Retinal pigment epithelial cell (primary cell): ENCODE measurements around the gene TYSND1.
"Not testable (repeated sequence)": the region's sequence is repeated elsewhere in the genome, so short reads cannot be mapped to it uniquely, and the experiment has no call there.

Experiments used
- DNase-seq: peaks from one replicate; pipeline ENCODE4 v3.0.0-alpha.2; 2010; ENCODE audit warnings: low read depth
- H3K4me3 ChIP-seq: 2 replicates; pipeline ENCODE4 v1.5.1; 2011; ENCODE audit warnings: mild to moderate bottlenecking, low read length, control low read depth, moderate library complexity
- CTCF ChIP-seq: conservative IDR thresholded peaks from 2 replicates; pipeline ENCODE4 v1.5.1; 2011; ENCODE audit warnings: low read depth, low read length, control low read depth, inconsistent platforms

TYSND1 gene

GRCh38 chr10:70111496-70111895 is 35.0 kb downstream of the TYSND1 start:
- no peak for TF ChIP-seq CTCF
- DNase-seq = no peak
- no peak overlapping the region for H3K4me3 ChIP-seq

DNA sequence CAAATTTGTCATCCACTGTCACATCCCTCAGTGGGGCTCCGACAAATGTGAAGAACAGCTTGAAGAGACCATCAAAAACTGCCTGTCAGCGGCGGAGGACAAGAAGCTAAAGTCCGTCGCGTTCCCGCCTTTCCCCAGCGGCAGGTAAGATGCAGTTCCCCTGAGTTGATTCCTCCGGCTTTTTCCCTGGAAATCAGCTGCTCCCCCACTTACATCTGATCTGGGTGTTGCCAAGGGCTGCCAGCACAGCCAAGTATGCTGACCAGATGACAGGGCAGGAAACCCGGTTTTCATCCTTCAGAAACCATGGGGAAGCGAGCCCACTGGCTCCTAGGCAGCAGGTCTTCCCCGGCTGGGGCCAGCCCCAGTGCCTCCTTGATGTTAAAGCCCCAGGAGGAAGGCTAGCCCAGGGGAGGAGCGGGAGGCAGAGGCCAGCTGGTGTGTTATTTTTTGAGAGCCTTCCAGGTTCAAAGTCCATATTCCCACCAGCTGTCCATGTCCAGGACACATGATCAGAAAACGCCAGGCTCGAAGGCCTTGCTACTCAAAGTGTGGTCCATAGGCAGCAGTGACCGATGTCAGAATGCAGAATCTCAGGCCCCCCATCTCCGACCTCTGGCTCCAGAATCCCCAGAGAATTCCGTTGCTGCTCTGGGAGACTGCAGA is 37.3 kb downstream of the TYSND1 start:
- no peak for TF ChIP-seq CTCF
- no peak for DNase-seq
- no peak overlapping the region for H3K4me3 ChIP-seq

GRCh38 chr10:70106958-70107791 is 39.3 kb downstream of the TYSND1 start:
- TF ChIP-seq CTCF = peak; percentile 67
- DNase-seq = no peak

GRCh38 chr10:70101668-70102067 is 44.8 kb downstream of the TYSND1 start:
- no peak for TF ChIP-seq CTCF
- DNase-seq = no peak
- H3K4me3 ChIP-seq = no peak overlapping the region

More at GRCh38 chr10:70106958-70107791, 39.3 kb downstream of the TYSND1 start:
- H3K4me3 ChIP-seq = no peak overlapping the region

DNA sequence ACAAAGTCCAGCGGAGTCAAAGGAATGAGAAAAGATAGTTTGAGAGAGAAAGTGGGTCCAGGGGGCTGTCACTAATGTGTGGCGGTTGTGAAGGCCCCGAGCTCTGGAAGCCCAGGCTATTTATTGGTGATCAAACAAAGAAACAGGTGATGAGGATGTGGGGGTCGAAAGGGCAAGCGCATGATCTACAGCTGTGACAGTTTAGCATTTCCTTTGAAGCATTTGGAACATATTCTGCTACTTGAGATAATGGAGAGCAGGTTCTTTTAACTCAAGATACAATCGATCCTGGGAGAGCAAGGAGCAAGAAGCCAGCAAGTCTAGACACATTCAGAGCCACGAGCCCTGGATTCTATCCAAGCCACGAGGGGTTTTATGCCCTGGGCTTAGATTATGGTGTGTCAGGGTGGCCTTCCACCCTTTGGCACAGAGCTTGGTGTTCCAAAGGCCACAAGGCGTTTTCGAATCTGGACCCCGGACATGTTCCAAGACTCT is 45.4 kb downstream of the TYSND1 start:
- not testable (repeated sequence) for DNase-seq, H3K4me3 ChIP-seq

DNA sequence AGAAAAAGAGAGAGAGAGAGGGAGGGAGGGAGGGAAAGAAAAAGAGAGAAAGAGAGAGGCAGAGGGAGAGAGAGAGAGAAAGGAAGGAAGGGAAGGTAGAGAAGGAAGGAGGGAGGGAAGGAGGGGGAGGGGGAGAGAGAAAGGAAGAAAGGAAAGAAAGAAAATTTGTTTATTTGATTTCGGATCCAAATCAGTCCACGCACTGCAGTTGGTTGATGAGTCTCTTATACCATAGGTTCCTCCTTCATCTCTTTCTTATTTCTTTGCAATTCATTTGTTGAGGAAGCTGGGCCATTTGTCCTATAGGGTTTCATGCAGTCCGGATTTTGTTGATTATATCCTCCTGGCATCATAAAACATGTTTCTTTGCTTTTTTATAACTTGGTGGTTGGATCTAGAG is 48.2 kb downstream of the TYSND1 start:
- no peak for TF ChIP-seq CTCF
- no peak overlapping the region for H3K4me3 ChIP-seq
- no peak for DNase-seq

- no peak for DNase-seq
- H3K4me3 ChIP-seq = no peak overlapping the region
- TF ChIP-seq CTCF = no peak
Measured at GRCh38 chr10:70097459-70097858, 49.0 kb downstream of the TYSND1 start.
